Uterus (tissue), 4 donors: ENCODE data around the gene IVL. TPM values are rescaled to one million over a fixed set of nuclear protein-coding genes. Genes with fewer than 3 reads are reported as not detected.

Experiments used
- DNase-seq, 2 donors: peaks; one replicate each; pipeline ENCODE4 v3.0.0-alpha.2; 2019 to 2020
- H3K27ac ChIP-seq, 2 donors: fragments of 200-600 bp; sonication (generic); 1 replicate in 1 of 2; 2 replicates in 1 of 2; pipeline ENCODE4 v1.5.1; 2016 to 2018
- H3K27me3 ChIP-seq, 2 donors: fragments of 200-600 bp; sonication (generic); one replicate each; pipeline ENCODE4 v1.5.1; 2018 to 2019; ENCODE audit warnings: control low read depth in 1 of 2
- H3K36me3 ChIP-seq, 2 donors: fragments of 200-600 bp; sonication (generic); one replicate each; pipeline ENCODE4 v1.5.1; 2019; ENCODE audit warnings: control low read depth in 1 of 2
- H3K4me1 ChIP-seq, 2 donors: fragments of 200-600 bp; sonication (generic); one replicate each; pipeline ENCODE4 v1.5.1; 2018 to 2019; ENCODE audit warnings: control low read depth in 1 of 2
- H3K4me3 ChIP-seq, 2 donors: fragments of 200-600 bp; sonication (generic); 1 replicate in 1 of 2; 2 replicates in 1 of 2; pipeline ENCODE4 v1.5.1; 2018 to 2019; ENCODE audit warnings: mild to moderate bottlenecking in 1 of 2
- H3K9me3 ChIP-seq, 2 donors: fragments of 200-600 bp; sonication (generic); one replicate each; pipeline ENCODE4 v1.5.1; 2019; ENCODE audit warnings: control low read depth in 1 of 2
- POLR2A ChIP-seq, 2 donors: fragments of 450-650 bp; IDR thresholded peaks; one replicate each; pipeline ENCODE4 v1.6.1; 2016; ENCODE audit warnings: antibody characterized with exemption in 2 of 2, mild to moderate bottlenecking in 1 of 2, moderate library complexity in 1 of 2
- intact Hi-C: fragments of 100-400 bp; cut with DNase I; formaldehyde crosslinking; loops from one replicate; pipeline ENCODE4 v1.15.1; 2023; ENCODE audit warnings: low total_unique reads
- total RNA-seq, 4 donors: library from RNA; depleted of rRNA in 3 of 4; stranded (reverse); fragments of >200 nt in 3 of 4; gene quantifications; one replicate each; pipeline versions ENCODE4 v1.1.0 to v1.2.4, GENCODE V29; 2014 to 2023
- TF ChIP-seq, protein P1 (sequence below), 4 experiments: fragments of 200-600 bp in 2 of 4; fragments of 450-650 bp in 2 of 4; sonication (generic) in 2 of 4; IDR thresholded peaks; one replicate each; pipeline ENCODE4 v1.5.1; 2016 to 2019; ENCODE audit warnings: antibody characterized with exemption in 4 of 4, mild to moderate bottlenecking in 2 of 4, moderate library complexity in 1 of 4
- donor health status: DM: yes; HTN: yes; CAD: no.

Gene IVL
- total RNA-seq, 4 donors from 2014 or later: not detected

DNA sequence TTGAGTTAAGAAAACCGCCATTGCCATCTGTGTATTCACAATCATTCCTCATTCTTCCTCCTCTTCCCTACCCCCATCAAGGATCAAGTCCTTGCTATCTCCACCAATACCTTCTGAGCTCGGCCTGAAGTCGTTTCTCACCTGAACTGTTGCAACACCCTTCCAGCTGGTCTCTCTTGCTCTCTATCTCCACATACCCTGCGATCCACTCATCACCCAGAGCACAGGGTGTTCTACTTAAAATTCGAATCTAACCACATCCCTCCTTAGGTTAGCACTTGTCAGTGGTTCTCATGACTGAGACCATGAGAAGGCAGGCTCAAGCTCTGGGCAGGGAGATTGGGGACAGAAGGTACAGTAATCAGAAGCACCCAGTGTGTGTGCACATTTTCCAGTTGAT is 4.6 kb downstream of the IVL start:
- no peak for DNase-seq
- Histone ChIP-seq H3K27me3 (no peaks in the 10 kb centered on the region), H3K27ac (no peak overlapping the region), H3K36me3 (no peaks in the 10 kb centered on the region), H3K4me1 (no peaks in the 10 kb centered on the region), H3K4me3 (no peak overlapping the region), H3K9me3 (no peaks in the 10 kb centered on the region)
- intact Hi-C loops: no loop called here
- no peak for TF ChIP-seq POLR2A (IDR thresholded peaks at IDR 0.05)
- TF ChIP-seq, protein P1, sequence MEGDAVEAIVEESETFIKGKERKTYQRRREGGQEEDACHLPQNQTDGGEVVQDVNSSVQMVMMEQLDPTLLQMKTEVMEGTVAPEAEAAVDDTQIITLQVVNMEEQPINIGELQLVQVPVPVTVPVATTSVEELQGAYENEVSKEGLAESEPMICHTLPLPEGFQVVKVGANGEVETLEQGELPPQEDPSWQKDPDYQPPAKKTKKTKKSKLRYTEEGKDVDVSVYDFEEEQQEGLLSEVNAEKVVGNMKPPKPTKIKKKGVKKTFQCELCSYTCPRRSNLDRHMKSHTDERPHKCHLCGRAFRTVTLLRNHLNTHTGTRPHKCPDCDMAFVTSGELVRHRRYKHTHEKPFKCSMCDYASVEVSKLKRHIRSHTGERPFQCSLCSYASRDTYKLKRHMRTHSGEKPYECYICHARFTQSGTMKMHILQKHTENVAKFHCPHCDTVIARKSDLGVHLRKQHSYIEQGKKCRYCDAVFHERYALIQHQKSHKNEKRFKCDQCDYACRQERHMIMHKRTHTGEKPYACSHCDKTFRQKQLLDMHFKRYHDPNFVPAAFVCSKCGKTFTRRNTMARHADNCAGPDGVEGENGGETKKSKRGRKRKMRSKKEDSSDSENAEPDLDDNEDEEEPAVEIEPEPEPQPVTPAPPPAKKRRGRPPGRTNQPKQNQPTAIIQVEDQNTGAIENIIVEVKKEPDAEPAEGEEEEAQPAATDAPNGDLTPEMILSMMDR (IDR thresholded peaks at IDR 0.05): no peak

GRCh38 chr1:152917794-152918193 is 9.4 kb downstream of the IVL start:
- H3K4me1 ChIP-seq: no peaks in the 10 kb centered on the region
- H3K36me3 ChIP-seq: no peaks in the 10 kb centered on the region
- no peak overlapping the region for H3K27ac ChIP-seq
- intact Hi-C loops: no loop called here
- TF ChIP-seq POLR2A (IDR thresholded peaks at IDR 0.05): no peak
- TF ChIP-seq, protein P1 (IDR thresholded peaks at IDR 0.05): no peak
- DNase-seq: no peak
- no peaks in the 10 kb centered on the region for H3K9me3 ChIP-seq
- H3K27me3 ChIP-seq: no peaks in the 10 kb centered on the region
- no peak overlapping the region for H3K4me3 ChIP-seq

- no peaks in the 10 kb centered on the region for H3K27me3 ChIP-seq
- H3K4me1 ChIP-seq: no peaks in the 10 kb centered on the region
- H3K4me3 ChIP-seq: no peak overlapping the region
- intact Hi-C loops: no loop called here
- H3K27ac ChIP-seq: no peak overlapping the region
- DNase-seq: no peak
- H3K9me3 ChIP-seq: no peaks in the 10 kb centered on the region
- no peak for TF ChIP-seq POLR2A (IDR thresholded peaks at IDR 0.05)
- TF ChIP-seq, protein P1 (IDR thresholded peaks at IDR 0.05): no peak
- H3K36me3 ChIP-seq: no peaks in the 10 kb centered on the region
These were observed 10.7 kb downstream of the IVL start for GRCh38 chr1:152919071-152919470.

DNA sequence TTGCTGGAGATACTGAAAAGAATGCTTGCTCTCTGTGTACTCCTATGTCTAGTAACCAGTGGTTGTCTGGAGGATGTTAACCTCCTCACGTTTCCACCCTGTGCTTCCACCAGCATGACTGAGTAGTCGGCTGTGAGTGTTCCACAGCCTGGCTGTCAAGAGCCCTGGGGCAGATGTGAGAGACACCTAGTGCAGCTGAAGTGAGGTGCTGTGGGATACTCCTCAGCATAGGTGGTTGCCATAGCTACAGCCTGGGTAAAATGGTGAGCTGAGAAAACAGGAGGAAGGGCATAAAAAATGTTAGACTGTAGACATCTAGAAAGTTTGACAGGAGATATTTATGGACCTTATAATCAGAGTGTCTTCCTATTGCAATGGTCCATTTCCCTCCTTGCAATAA is 15.8 kb downstream of the IVL start:
- intact Hi-C loops: no loop called here

GRCh38 chr1:152926091-152926490 is 17.7 kb downstream of the IVL start:
- Histone ChIP-seq H3K27ac (no peak overlapping the region), H3K4me3 (no peak overlapping the region), H3K27me3 (no peaks in the 10 kb centered on the region), H3K4me1 (no peaks in the 10 kb centered on the region), H3K9me3 (no peaks in the 10 kb centered on the region), H3K36me3 (no peaks in the 10 kb centered on the region)
- TF ChIP-seq, protein P1 (IDR thresholded peaks at IDR 0.05): no peak
- TF ChIP-seq POLR2A (IDR thresholded peaks at IDR 0.05): no peak
- DNase-seq: no peak
- intact Hi-C loops: no loop called here

More for the DNA sequence above, 15.8 kb downstream of the IVL start:
- TF ChIP-seq POLR2A (IDR thresholded peaks at IDR 0.05): no peak
- TF ChIP-seq, protein P1 (IDR thresholded peaks at IDR 0.05): no peak
- H3K27ac ChIP-seq: no peak overlapping the region
- no peaks in the 10 kb centered on the region for H3K9me3 ChIP-seq
- no peak for DNase-seq
- H3K36me3 ChIP-seq: no peaks in the 10 kb centered on the region
- no peaks in the 10 kb centered on the region for H3K27me3 ChIP-seq
- no peak overlapping the region for H3K4me3 ChIP-seq
- no peaks in the 10 kb centered on the region for H3K4me1 ChIP-seq
